HG03196 (cell line): Measurements from ENCODE around the gene HRH3.

Experiments used
- ATAC-seq: cut with Tn5 transposase; IDR thresholded peaks from one replicate; pipeline ENCODE4 v1.9.1; 2021; ENCODE audit not compliant: unreplicated experiment

The HRH3 gene

GRCh38 chr20:62216636-62217566 lies 3.2 kb downstream of the HRH3 start:
- no peak for ATAC-seq

- no peak for ATAC-seq
These were observed 4.0 kb downstream of the HRH3 start for GRCh38 chr20:62215991-62216635.

- ATAC-seq = no peak
These were observed 4.8 kb downstream of the HRH3 start for GRCh38 chr20:62215020-62215990.

GRCh38 chr20:62214067-62214466 lies 6.0 kb downstream of the HRH3 start:
- ATAC-seq = no peak

- no peak for ATAC-seq
These were observed 7.8 kb downstream of the HRH3 start for GRCh38 chr20:62212299-62212698.

- no peak for ATAC-seq
These were observed 8.2 kb downstream of the HRH3 start for GRCh38 chr20:62211769-62212288.

- ATAC-seq = no peak
These were observed 8.9 kb downstream of the HRH3 start for GRCh38 chr20:62211216-62211615.

- ATAC-seq = no peak
These were observed 9.6 kb downstream of the HRH3 start for GRCh38 chr20:62210496-62210855.

GRCh38 chr20:62209850-62210495 lies 10.1 kb downstream of the HRH3 start:
- ATAC-seq = no peak

GRCh38 chr20:62208795-62209755 lies 11.0 kb downstream of the HRH3 start:
- no peak for ATAC-seq

GRCh38 chr20:62208061-62208794 lies 11.8 kb downstream of the HRH3 start:
- ATAC-seq = no peak

- ATAC-seq = no peak
These were observed 13.7 kb downstream of the HRH3 start for GRCh38 chr20:62206388-62206775.

GRCh38 chr20:62205618-62206387 lies 14.3 kb downstream of the HRH3 start:
- no peak for ATAC-seq

GRCh38 chr20:62203378-62204030 lies 16.6 kb downstream of the HRH3 start:
- no peak for ATAC-seq

- no peak for ATAC-seq
These were observed 17.3 kb downstream of the HRH3 start for GRCh38 chr20:62202676-62203377.

- no peak for ATAC-seq
These were observed 18.0 kb downstream of the HRH3 start for GRCh38 chr20:62202083-62202395.
